NOMO-1 treated with dmso at 0.1 percent for 144 hours (cell line): ENCODE measurements around the gene GINS2.

Experiments
- DNase-seq: peaks from one replicate; lab custom pipeline; 2025; ENCODE audit not compliant: unreplicated experiment; lab: John Stamatoyannopoulos, UW

GINS2 gene

DNA sequence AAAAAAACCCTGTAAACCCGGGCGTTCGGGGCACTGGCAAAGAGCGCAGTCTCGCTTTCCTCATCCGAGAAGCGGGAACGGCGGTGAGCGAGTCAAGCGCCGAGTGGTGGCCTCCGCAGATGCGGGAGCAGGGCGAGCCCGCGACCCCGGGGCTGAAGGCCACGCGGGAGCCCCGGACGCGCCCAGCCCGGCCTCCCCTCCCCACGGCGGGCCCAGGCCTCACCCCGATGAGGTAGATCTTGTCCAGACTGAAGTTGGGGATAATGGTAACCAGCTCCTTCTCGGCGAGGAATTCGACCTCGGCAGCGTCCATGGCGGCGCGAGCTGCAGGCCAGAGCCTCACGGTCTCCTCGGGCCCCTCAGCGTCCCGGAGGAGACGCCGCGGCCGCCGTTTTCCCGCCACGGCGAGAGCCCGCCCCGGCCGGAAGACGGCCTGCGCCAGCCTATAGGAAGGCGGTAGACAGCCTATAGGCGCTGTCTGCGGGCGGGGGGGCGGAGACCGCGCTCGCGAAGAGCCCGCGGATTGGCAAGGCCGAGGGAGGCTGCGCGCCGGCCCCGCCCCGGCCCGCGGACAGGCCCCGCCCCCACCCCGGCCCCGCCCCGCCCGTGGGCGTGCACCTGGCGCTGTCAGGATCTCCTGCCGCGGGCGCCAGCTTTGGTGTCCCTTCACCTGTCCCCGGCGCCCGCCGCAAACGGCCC is at the start of gene GINS2:
GINS2 (minus strand) TSS at position 369 of the 699 bp plus-strand sequence; CDS start at position 313, 56 bp downstream.
- peak; percentile 89 for DNase-seq

DNA sequence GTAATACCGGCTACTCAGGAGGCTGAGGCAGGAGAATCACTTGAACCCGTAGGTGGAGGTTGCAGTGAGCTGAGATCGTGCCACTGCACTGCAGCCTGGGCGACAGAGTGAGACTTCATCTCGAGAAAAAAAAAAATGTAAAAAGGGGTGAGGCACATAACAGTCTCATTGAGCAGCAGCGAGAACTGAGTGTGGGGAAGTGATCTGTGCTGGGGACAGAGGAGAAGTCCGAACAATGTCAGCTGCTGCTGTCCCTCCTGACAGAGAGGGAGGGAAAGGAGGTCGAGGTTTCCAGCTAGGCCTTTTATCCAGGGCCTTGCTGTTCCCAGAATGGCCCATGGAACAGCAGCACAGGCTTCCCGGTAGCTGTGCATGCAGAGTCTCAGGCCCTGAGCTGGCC is 48.2 kb upstream of the GINS2 start:
- no peak for DNase-seq

DNA sequence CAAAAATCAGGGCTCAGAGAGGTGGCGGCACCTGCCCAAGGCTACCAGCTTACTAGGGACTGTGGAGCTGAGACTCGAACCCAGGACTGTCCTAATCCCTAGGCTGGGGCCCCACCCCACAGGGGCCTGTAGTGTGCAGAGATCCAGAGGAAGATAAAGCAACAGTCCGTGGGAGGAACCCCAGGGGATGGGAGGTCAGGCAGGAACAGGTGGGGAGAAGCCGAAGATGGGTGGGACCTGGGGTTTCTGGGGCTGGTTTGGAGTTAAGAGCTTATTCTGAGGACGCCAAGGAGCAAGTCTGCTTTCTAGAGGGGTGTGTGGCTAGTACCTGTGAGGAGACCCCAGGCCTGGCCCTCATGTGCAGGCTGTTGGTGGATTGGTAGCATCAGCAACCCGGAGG is 47.2 kb upstream of the GINS2 start:
- no peak for DNase-seq

DNA sequence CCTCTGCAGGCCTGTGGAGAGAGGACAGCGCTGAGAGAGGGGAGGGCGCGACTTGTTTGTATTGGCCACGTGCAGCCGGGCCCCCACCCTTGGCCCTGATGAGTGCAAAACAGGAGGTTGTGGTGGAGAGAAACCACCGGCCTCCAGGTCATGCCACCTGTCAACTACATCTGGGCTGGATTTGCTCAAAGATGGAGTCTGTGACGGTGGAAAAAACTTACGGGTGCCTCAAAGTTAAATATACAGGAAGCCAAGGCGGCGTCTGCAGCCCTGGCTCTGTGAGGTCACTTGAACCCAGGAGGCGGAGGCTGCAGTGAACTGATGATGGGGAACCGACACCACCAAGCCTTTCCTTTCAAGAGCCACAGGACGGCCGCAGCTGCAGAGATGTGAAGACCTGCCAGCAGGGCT is 46.5 kb upstream of the GINS2 start:
- peak; percentile 27 for DNase-seq

DNA sequence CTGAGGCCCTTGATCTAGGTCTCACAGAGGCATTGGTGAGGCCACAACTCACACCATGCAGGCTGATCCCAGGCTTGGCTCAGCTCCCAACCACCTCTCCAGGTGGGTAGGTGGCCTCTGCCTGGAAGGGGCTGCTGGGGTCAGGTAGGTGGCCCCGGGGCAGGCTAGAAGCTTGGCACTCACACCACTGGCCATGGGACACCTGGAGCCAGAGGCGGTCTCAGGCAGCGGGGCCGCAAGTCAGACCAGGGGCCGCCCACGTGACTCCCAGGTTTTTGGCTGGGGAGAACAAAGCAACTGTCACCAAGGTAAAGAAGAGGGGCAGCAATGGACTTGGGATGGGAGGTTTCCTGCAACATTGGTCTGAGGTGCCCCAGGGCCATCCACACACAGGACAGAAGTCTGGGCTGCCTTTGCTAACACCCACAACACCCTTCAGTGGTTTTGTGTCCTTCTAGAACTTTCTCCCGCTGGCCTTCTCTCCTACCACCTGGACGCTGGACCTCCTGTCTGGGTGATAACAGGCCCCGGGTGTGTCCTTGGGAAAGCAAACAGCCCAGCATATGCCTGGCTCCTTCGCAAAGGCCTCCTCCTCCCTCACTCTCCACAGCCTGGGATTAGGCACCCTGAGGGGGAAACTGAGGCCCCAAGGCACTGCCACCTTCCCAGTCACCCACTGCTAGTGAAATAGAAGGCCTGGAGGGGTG is 45.7 kb upstream of the GINS2 start:
- DNase-seq, result no peak

DNA sequence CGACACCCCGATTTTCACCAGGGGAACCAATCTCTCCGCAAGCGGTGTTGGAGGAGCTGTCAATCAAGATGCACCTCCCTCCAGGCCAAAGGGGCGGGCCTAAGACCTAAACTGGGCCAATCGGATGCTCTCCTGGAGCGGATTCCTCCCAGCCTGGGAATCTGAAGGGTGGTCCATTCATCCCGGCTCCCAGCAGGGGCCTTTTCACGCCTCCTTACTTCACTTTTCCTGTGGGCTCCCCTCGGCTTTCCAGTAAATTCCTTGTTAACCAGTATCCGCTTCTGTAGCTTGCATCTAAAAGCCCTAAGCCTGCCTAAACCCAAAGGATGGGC is 45.1 kb upstream of the GINS2 start:
- peak; percentile 29 for DNase-seq

DNA sequence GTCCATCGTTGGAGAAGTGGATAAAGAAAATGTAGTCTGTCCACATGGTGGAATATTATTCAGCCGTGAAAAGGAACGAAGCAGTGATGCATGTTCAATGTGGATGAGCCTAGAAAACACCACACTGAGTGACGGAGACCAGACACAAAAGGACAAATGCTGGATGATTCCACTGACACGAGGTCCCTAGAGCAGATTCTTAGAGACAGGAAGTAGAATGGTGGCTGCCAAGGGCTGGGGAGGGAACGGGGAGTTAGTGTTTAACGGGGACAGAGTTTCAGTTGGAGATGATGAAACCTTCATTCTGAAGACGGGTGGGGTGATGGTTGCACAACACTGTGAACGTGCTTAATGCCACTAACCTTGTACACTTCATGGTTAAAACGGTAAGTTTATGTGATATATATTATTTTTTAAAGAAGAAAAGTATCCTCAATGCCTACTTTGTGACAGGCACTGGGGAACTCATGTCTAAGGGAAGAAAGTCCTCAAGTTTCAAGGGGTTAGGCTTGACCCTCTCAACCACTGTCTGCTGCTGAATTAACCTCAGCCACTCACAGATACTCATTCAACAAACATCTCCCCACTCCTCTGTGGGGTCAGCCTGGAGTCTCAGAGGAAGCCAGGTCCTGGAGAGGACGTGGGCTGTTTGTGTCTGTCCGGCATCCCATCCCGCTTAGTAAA is 44.5 kb upstream of the GINS2 start:
- DNase-seq, result peak; percentile 78

DNA sequence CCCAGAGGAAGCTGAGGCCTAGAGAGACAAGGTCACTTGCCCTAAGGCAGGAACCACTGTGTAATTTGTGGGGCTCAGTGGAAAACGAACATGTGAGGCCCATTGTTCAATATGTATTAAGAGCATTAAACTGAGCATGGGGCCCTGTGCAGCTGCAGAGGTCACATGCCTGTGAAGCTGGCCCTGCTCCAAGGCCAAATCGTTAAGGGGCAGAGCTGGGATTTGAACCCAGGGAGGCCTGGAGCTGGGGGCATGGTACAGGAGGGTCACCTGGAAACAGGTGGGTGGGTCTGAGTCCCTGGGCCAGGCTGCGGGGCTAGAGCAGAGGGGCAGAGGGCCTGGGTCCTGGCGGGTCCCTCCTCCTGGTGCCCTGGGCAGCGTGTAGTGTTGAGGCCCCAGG is 42.4 kb upstream of the GINS2 start:
- no peak for DNase-seq

DNA sequence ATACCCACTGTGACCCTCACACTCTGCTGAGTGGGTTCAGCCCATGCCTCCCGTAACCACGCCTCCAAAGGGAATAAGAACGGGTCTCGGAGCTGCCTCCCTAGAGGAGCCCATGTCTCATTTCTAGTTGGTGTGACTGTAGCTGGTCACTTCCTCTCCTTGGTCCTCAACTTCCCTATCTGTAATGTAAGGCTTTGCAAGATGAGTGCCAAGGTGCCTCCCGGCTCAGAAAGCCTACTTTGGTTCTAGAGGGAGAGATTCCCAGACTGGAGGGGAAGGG is 41.4 kb upstream of the GINS2 start:
- DNase-seq, result peak; percentile 49

DNA sequence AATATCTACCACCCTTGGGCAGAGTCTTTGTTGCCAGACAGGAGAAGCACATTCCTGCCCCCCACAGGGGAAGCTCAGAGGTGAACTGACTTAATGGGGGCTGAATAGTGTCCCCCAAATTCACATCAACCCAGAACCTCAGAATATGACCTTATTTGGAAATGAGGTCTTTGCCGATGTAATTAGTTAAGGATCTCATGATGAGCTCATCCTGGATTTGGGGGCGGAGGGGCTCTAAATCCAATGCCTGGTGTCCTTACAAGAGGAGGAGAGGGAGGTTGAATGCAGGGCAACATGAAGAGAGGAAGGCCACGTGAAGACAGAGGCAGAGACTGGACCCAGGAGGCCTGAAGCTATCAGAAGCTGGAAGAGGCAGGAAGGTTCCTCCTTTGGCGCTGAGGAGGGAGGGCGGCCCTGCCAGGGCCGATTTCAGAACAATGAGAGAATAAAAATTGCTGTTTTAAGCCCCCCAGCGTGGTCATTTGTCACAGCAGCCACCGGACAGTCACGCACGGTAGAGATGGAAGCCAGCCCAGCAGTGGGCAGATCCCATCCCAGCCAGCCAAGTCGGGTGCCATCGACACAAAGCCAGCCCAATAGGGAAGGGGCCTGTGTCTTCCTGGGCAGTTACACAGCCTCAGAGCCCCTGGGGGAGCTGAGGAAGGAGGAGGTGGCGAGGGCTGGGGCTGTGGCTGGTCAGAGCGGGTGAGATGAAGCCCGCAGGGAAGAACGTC is 40.9 kb upstream of the GINS2 start:
- no peak for DNase-seq

DNA sequence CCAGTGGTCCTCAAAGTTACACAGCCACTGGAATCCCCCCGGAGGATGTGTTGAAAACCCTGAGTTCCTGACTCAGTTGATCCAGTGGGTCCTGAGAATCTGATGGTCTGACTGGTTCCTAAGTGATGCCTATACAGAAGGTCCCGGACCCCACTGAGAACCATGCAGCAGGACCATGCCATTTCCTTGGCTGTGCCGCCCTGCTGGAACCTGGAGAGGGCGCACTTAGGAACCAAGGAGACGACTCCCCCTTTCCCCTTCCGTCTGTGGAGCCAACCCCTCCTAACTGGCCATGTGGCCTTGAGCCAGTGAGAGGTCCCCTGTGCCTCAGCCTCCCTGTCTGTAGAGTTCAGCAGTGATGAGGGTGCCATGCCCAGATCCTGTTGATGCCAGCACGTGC is 40.1 kb upstream of the GINS2 start:
- no peak for DNase-seq

DNA sequence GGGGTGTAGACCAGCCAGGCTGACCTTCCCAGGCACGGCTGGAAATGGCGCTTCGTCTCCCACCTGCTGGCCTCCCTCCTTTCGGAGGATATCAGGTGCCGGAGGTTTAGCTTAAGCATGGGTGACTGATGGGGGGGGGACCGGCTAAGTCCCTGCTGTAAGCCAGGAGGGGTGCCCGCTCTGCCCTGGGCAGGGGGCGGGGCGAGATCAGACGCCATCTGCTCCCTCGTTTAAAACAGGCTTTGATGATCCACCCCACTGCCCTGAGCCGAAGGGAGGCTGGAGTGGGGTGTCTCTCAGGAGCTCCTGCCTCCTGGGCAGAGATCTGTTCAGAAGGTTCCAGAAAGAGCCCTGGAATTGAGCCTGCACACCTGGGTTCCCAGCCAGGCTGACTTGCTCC is 36.2 kb upstream of the GINS2 start:
- DNase-seq, result no peak

DNA sequence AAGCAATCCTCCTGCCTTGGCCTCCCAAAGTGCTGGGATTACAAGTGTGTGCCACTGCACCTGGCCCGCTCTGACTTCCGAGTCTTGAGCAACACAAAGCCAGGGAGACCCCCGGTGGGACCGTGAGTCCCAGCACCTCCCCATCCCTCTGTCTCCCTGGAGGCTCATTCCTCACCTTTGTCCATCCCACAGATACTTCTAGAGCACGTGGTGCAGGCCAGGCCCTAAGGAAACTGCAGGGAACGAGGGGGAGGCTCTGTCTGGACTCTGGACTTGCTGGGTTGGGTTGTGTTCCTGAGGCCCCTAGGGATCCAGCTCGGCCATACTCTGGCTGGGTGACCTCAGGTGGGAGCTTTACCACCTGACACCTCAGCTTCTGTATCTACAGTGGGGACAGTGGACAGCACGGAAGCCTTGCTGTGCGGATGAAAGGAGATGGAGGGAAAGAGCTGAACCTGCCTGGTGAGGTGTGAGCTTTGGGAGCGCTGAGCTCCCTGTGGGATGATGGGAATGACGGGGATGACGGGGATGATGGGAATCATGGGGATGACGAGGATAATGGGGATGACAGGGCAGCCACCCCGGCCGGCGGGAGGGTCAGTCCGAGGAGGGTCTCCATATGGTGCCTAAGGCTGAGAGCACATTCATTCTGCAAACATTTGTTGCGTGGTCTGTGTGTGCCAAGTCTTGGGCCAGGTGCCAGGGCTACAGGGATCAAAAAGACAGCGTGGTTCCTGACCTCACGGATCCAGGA is 35.5 kb upstream of the GINS2 start:
- DNase-seq, result no peak

DNA sequence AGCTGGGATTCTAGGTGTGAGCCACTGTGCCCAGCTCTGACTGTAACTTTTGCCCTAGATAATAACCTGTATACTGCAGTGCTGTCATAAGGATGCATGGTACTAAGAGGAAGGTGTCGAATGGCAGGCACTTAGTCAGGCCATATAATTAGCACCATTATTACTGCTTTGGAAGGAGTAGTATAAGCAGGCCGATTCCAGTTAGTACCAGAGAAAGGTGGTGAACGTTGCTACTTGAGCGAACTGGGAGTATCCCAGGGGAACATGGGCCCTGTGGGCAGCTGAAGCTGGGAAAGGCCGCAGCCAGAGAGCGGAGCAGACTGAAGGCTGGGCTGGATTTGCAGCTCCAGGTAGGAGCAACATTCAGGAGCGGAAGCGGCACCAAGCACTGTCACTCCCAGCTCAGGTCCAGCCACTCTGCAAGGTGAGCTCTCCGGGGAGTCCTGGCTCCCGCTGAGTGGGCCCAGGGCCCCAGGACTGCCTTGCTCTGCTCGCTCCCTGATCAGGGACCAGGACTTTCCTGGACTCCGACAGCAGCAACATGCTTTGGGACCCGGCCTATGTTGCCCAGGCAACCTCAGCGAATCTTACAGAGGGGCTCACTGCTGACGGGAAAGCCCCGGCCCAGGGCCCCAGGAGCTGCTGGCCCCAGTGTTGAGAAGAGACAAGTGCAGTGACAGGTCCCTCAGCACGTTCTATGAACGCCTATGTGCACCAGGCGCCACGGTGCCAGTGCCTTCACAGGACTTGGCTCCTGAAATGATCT is 33.6 kb upstream of the GINS2 start:
- no peak for DNase-seq

DNA sequence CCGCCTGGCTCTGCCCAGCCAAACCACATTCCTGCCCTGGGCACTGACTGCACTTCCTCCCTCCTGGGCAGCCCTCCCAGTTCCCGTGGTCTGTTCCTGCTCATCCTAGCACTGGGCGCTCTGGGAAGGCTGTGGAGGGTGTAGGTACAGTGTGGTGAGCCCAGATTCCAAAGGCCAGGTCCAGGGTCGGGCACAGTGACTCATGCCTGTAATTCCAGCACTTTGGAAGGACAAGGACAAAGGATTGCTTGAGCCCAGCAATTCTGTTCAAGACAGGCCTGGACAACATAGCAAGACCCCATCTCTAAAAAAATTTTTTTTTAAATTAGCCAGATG is 31.5 kb upstream of the GINS2 start:
- no peak for DNase-seq

DNA sequence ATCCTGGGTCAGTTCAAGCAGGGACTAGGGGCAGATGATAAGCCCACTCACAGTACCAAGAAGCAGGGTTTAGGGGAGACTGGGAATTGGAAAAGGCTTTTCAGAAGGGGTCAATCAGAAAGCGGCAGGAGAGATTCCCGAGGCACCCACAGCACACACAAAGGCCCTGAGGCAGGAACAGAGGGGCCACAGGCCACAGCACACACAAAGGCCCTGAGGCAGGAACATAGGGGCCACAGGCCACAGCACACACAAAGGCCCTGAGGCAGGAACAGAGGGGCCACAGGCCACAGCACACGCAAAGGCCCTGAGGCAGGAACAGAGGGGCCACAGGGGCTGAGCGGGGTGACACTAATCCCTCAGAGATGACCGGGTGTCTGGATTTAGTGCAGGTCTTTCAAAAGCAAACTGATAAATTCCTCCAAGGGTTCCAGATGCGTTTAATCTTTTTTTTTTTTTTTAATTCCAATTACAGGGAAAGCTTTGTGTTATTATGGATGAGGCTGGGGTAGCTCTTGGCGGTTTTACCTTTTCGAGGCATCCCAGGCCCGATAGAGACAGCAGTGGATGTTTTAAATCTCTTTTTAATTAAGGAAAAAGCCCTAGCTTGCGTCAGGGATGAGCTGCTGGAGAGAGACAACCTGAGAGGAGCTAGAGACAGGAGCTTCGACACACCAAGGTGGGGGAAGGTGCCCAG is 31.0 kb upstream of the GINS2 start:
- DNase-seq, result no peak

DNA sequence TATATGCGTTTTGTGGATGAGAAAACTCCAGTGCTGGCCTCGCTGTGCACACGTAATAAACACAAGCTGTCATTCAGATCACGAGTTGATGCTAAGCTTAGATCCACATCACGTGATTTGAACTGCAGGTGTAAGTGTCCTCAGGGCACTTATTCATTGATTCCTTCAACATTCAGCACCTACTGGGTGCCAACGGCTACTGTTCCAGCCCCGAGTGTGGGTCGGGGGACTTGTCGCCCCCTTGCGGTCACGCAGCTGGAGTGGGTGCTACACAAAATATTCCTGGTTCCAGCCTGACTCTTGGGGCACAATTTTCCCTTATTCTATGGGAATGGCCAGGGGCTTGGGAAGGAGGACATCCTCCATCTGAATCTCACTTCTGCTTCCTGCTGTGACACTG is 29.9 kb upstream of the GINS2 start:
- no peak for DNase-seq

DNA sequence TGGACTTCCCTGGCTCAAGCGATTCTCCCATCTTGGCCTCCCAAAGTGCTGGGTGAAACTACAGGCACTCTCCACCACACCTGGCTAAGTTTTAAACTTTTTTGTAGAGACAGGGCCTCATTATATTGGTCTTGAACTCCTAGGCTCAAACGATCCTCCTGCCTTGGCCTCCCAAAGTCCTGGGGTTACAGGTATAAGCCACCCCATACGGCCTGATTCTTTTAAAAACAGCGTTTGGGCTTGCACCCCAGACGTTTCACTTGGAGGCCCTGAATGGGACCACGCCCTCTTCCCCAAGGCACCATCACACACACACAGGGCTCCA is 29.4 kb upstream of the GINS2 start:
- no peak for DNase-seq

DNA sequence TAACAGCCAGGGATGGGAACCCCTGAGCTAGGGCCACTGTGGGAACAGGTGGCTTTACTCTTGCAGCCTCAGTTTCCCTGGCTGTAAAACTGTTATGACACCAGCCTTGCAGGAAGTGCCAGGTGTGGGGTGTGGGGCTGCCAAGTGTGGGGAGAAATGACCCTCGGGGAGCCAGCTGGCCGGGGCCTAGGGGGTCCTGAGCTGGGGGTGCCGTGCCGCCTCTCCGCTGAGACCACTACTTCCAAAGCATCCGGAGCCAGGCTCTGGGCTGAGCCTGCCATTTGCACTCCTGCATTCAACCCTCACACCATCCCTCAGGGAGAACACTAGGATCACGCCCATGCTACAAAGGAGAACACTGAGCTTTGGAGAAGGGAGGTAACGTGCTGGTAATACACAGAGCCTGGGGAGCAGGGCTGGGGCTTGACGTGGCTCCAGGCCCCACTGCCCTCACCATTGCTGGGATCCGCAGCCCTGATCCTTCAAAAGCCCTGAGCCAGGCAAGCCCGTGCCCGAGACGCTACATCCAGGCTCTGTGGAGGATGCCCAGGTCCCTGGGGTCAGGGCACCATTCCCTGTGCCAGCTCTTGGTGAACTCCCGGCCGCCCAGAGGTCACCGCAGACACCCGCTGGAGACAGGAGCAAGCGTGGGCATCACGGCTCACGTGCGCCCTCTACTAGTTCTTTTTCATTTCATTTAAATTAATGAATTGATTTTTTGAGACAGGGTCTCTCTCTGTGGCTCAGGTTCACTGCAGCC is 28.8 kb upstream of the GINS2 start:
- DNase-seq, result peak; percentile 22

DNA sequence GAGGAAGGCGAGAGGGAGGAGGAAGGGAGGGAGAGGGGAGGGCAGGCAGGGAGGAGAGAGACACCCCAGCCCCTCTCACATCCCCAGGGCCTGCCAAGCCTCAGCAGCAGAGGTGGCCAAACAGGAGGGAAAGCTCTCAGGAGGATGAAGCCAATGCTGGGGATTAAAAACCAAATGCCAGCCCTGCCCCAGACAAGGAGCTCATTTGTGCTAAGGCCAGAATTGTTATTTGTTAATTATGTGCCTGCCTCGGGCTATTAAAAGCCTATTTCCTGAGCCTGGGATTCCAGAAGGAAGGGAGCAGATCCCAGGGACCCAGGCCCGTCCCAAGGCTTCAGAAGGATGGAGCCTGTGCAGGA is 27.9 kb upstream of the GINS2 start:
- DNase-seq, result no peak
